Neuronal stem cell (in vitro differentiated cells): ENCODE data around the gene PLEKHA7.
"Not testable (repeated sequence)": the region's sequence is repeated elsewhere in the genome, so short reads cannot be mapped to it uniquely, and the experiment has no call there.

Experiments used
- DNase-seq: peaks from one replicate; pipeline ENCODE4 v3.0.0-alpha.2; 2013; ENCODE audit warnings: low spot score
- H2AFZ ChIP-seq: one replicate; pipeline ENCODE4 v1.6.1; 2013; ENCODE audit warnings: mild to moderate bottlenecking, low read length, inconsistent platforms
- H2AK5ac ChIP-seq: 2 replicates; pipeline ENCODE4 v1.6.1; 2013; ENCODE audit warnings: low read depth, mild to moderate bottlenecking, inconsistent platforms, low read length, moderate library complexity, mixed read lengths
- H2BK120ac ChIP-seq: 2 replicates; pipeline ENCODE4 v1.6.1; 2013; ENCODE audit warnings: low read depth, mild to moderate bottlenecking, inconsistent platforms, low read length, moderate library complexity, mixed read lengths
- H2BK12ac ChIP-seq: one replicate; pipeline ENCODE4 v1.6.1; 2013; ENCODE audit warnings: low read length, inconsistent platforms
- H2BK15ac ChIP-seq: 2 replicates; pipeline ENCODE4 v1.6.1; 2013; ENCODE audit warnings: mild to moderate bottlenecking, low read length, inconsistent platforms, mixed read lengths
- H2BK5ac ChIP-seq: one replicate; pipeline ENCODE4 v1.6.1; 2013; ENCODE audit warnings: inconsistent platforms, mild to moderate bottlenecking, low read length, moderate library complexity
- H3K14ac ChIP-seq: one replicate; pipeline ENCODE4 v1.6.1; 2013; ENCODE audit warnings: low read length, inconsistent platforms
- H3K18ac ChIP-seq: 2 replicates; pipeline ENCODE4 v1.6.1; 2013; ENCODE audit warnings: low read length, inconsistent platforms
- H3K23ac ChIP-seq: 2 replicates; pipeline ENCODE4 v1.6.1; 2013; ENCODE audit warnings: low read depth, mild to moderate bottlenecking, mixed read lengths, low read length, inconsistent platforms; ENCODE audit not compliant: poor library complexity
- H3K27ac ChIP-seq: replicated peaks from 3 replicates; pipeline ENCODE4 v1.5.1; 2013; ENCODE audit warnings: low read length, inconsistent platforms
- H3K27me3 ChIP-seq, 3 experiments: 2 replicates each; pipeline ENCODE4 v1.6.1; 2013; ENCODE audit warnings: low read length in 3 of 3, mild to moderate bottlenecking in 2 of 3, inconsistent platforms in 1 of 3, low read depth in 1 of 3, mixed read lengths in 1 of 3, moderate library complexity in 1 of 3; ENCODE audit not compliant: control insufficient read depth in 3 of 3, insufficient read depth in 3 of 3
- H3K36me3 ChIP-seq, 2 donors: replicated peaks in 1 of 2; 2 replicates each; pipeline ENCODE4 v1.6.1; 2013; ENCODE audit warnings: low read length in 2 of 2; ENCODE audit not compliant: control insufficient read depth in 2 of 2, insufficient read depth in 2 of 2
- H3K4ac ChIP-seq: 2 replicates; pipeline ENCODE4 v1.6.1; 2013; ENCODE audit warnings: inconsistent platforms, mild to moderate bottlenecking, low read length, moderate library complexity
- H3K4me1 ChIP-seq, 2 donors: 1 replicate in 1 of 2; 2 replicates in 1 of 2; pipeline ENCODE4 v1.6.1; 2013; ENCODE audit warnings: low read length in 2 of 2, low read depth in 1 of 2; ENCODE audit not compliant: control insufficient read depth in 2 of 2, insufficient read depth in 1 of 2
- H3K4me2 ChIP-seq: one replicate; pipeline ENCODE4 v1.6.1; 2013; ENCODE audit warnings: mild to moderate bottlenecking, low read length, inconsistent platforms; ENCODE audit not compliant: insufficient read depth, poor library complexity, severe bottlenecking
- H3K4me3 ChIP-seq, 2 donors: 2 replicates each; pipeline ENCODE4 v1.5.1; 2013; ENCODE audit warnings: low read length in 2 of 2, mild to moderate bottlenecking in 2 of 2, inconsistent platforms in 1 of 2, moderate library complexity in 1 of 2
- H3K79me1 ChIP-seq: one replicate; pipeline ENCODE4 v1.6.1; 2013; ENCODE audit warnings: low read depth, mild to moderate bottlenecking, inconsistent platforms, low read length, moderate library complexity
- H3K9ac ChIP-seq: one replicate; pipeline ENCODE4 v1.6.1; 2013; ENCODE audit warnings: mild to moderate bottlenecking, low read depth, low read length, inconsistent platforms; ENCODE audit not compliant: poor library complexity
- H3K9me3 ChIP-seq, 2 donors: replicated peaks in 1 of 2; 2 replicates each; pipeline versions ENCODE3 to v1.6.1; 2013; ENCODE audit warnings: low read length in 2 of 2, mild to moderate bottlenecking in 2 of 2, inconsistent platforms in 1 of 2, low read depth in 1 of 2, mixed read lengths in 1 of 2, moderate library complexity in 1 of 2; ENCODE audit not compliant: control insufficient read depth in 2 of 2, insufficient read depth in 1 of 2
- H4K8ac ChIP-seq: one replicate; pipeline ENCODE4 v1.6.1; 2013; ENCODE audit warnings: low read depth, mild to moderate bottlenecking, inconsistent platforms, low read length, moderate library complexity
- H4K91ac ChIP-seq: one replicate; pipeline ENCODE4 v1.6.1; 2013; ENCODE audit warnings: low read length, low read depth, mild to moderate bottlenecking, inconsistent platforms; ENCODE audit not compliant: poor library complexity
- WGBS, 2 donors: extraction: QIAGEN DNeasy Blood & Tissue Kit; methylation state at CpG; one replicate each; pipeline ENCODE4 v1.1.7; 2013; ENCODE audit warnings: missing lambda C conversion rate in 2 of 2, mixed read lengths in 1 of 2; ENCODE audit not compliant: insufficient read length in 2 of 2, insufficient replicate concordance in 1 of 2; ENCODE audit errors: extremely low coverage in 2 of 2; 5-methylcytosine and 5-hydroxymethylcytosine counted together

The PLEKHA7 gene

GRCh38 chr11:16966930-16967671 lies 47.1 kb downstream of the PLEKHA7 start:
- no peak overlapping the region for H3K4me2 ChIP-seq
- H2AFZ ChIP-seq = no peak overlapping the region
- H3K36me3 ChIP-seq = no peaks in the 10 kb centered on the region
- no peaks in the 10 kb centered on the region for H3K9me3 ChIP-seq
- DNase-seq = no peak
- no peak overlapping the region for H4K91ac ChIP-seq
- no peak overlapping the region for H3K4me3 ChIP-seq
- no peak overlapping the region for H3K4ac ChIP-seq
- no peak overlapping the region for H3K18ac ChIP-seq
- H3K14ac ChIP-seq = no peak overlapping the region
- WGBS, 2 donors = no CpG with 5 or more reads among the region's 6 CpGs
- H3K9ac ChIP-seq = no peak overlapping the region
- no peak overlapping the region for H4K8ac ChIP-seq
- no peak overlapping the region for H3K27ac ChIP-seq
- peaks cover 2% of the 10 kb centered on the region for H3K79me1 ChIP-seq
- no peaks in the 10 kb centered on the region for H3K27me3 ChIP-seq
- no peak overlapping the region for H2BK120ac ChIP-seq
- no peak overlapping the region for H2BK5ac ChIP-seq
- no peak overlapping the region for H2BK12ac ChIP-seq
- H2AK5ac ChIP-seq = no peak overlapping the region
- H3K4me1 ChIP-seq = peaks cover 0 to 5% of the 10 kb centered on the region in 2 donors
- H2BK15ac ChIP-seq = no peak overlapping the region
- H3K23ac ChIP-seq = no peak overlapping the region

- H3K36me3 ChIP-seq = no peaks in the 10 kb centered on the region
- H3K79me1 ChIP-seq = peaks cover 2% of the 10 kb centered on the region
- H2BK12ac ChIP-seq = no peak overlapping the region
- peaks cover 0 to 12% of the 10 kb centered on the region in 2 donors for H3K4me1 ChIP-seq
- H3K27ac ChIP-seq = no peak overlapping the region
- H3K27me3 ChIP-seq = no peaks in the 10 kb centered on the region
- H3K18ac ChIP-seq = no peak overlapping the region
- no peak overlapping the region for H3K9ac ChIP-seq
- H2BK5ac ChIP-seq = no peak overlapping the region
- H3K4me2 ChIP-seq = no peak overlapping the region
- no peak for DNase-seq
- no peak overlapping the region for H4K91ac ChIP-seq
- no peak overlapping the region for H3K14ac ChIP-seq
- WGBS, 2 donors = no CpG with 5 or more reads among the region's 3 CpGs
- no peak overlapping the region for H2AK5ac ChIP-seq
- H3K4me3 ChIP-seq = no peak overlapping the region
- no peak overlapping the region for H2AFZ ChIP-seq
- H2BK120ac ChIP-seq = no peak overlapping the region
- H2BK15ac ChIP-seq = no peak overlapping the region
- no peak overlapping the region for H3K23ac ChIP-seq
- H3K9me3 ChIP-seq = no peaks in the 10 kb centered on the region
- H3K4ac ChIP-seq = no peak overlapping the region
- H4K8ac ChIP-seq = no peak overlapping the region
Observed at GRCh38 chr11:16964501-16964900, 49.7 kb downstream of the PLEKHA7 start.

GRCh38 chr11:16963316-16963876 lies 50.8 kb downstream of the PLEKHA7 start:
- no peaks in the 10 kb centered on the region for H3K27me3 ChIP-seq
- no peak overlapping the region for H3K4ac ChIP-seq
- H4K91ac ChIP-seq = no peak overlapping the region
- H3K79me1 ChIP-seq = peaks cover 2% of the 10 kb centered on the region
- no peak overlapping the region for H3K4me3 ChIP-seq
- H2BK120ac ChIP-seq = no peak overlapping the region
- no peak overlapping the region for H3K14ac ChIP-seq
- DNase-seq = no peak
- H2BK5ac ChIP-seq = no peak overlapping the region
- no peak overlapping the region for H3K23ac ChIP-seq
- H3K4me1 ChIP-seq = peaks cover 0 to 16% of the 10 kb centered on the region in 2 donors
- no peak overlapping the region for H3K18ac ChIP-seq
- no CpG with 5 or more reads among the region's 3 CpGs for WGBS, 2 donors
- no peak overlapping the region for H4K8ac ChIP-seq
- no peak overlapping the region for H2AFZ ChIP-seq
- H3K9me3 ChIP-seq = no peaks in the 10 kb centered on the region
- no peaks in the 10 kb centered on the region for H3K36me3 ChIP-seq
- H3K9ac ChIP-seq = no peak overlapping the region
- H2AK5ac ChIP-seq = no peak overlapping the region
- no peak overlapping the region for H3K4me2 ChIP-seq
- no peak overlapping the region for H2BK15ac ChIP-seq
- H2BK12ac ChIP-seq = no peak overlapping the region
- H3K27ac ChIP-seq = no peak overlapping the region

GRCh38 chr11:16962589-16962988 lies 51.6 kb downstream of the PLEKHA7 start:
- H3K4me1 ChIP-seq = peaks cover 0 to 16% of the 10 kb centered on the region in 2 donors
- not testable (repeated sequence) for H3K9ac ChIP-seq, H3K23ac ChIP-seq, H2AFZ ChIP-seq, H3K4ac ChIP-seq, H3K27me3 ChIP-seq, H2BK15ac ChIP-seq, H2BK120ac ChIP-seq, H2BK5ac ChIP-seq, H3K27ac ChIP-seq, H4K8ac ChIP-seq, H2AK5ac ChIP-seq, H3K14ac ChIP-seq, H3K18ac ChIP-seq, H3K4me3 ChIP-seq, H4K91ac ChIP-seq, H3K4me2 ChIP-seq, DNase-seq, H3K9me3 ChIP-seq, H3K79me1 ChIP-seq, H3K36me3 ChIP-seq, H2BK12ac ChIP-seq
